ENCODE results near the gene SRC. TPM values are rescaled to one million over a fixed set of nuclear protein-coding genes. Genes with fewer than 3 reads are reported as not detected.

Gene SRC
- total RNA-seq, 1 donor from 2014 or later: 16.8 TPM

DNA sequence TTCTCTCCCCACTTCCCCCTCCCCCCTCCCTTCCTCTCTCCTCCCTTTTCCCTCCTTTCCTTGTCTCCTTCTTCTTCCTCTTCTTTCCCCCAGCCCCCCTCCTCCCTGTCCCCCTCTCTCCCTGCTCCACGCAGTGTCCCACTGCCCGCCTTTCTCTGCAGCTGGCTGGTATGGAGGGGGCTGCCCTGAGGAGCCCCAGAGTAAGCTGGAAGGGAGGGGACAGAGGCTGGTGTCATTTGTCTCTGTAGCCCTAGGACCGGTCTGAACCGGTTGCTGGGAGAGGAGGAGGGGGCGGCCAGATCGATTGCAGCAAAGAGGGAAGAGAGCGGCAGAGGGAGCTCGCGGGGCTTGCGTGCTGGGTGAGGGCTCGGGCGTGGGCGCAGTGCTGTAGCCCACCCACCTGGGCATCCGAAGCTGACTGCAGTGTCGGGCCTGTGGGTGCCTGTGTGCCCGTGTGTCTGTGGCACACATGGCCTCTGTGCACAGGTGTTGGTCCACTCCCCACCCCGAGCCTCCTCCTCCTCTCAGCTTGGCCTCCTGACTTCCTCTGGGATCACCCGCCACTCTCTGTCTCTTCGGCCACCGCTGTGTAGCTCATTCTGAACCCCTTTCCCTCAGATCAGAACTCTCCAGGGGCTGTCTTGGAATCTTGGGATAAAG, 50.6 kb downstream of the SRC start:
- peak; percentile 58 for DNase-seq

DNA sequence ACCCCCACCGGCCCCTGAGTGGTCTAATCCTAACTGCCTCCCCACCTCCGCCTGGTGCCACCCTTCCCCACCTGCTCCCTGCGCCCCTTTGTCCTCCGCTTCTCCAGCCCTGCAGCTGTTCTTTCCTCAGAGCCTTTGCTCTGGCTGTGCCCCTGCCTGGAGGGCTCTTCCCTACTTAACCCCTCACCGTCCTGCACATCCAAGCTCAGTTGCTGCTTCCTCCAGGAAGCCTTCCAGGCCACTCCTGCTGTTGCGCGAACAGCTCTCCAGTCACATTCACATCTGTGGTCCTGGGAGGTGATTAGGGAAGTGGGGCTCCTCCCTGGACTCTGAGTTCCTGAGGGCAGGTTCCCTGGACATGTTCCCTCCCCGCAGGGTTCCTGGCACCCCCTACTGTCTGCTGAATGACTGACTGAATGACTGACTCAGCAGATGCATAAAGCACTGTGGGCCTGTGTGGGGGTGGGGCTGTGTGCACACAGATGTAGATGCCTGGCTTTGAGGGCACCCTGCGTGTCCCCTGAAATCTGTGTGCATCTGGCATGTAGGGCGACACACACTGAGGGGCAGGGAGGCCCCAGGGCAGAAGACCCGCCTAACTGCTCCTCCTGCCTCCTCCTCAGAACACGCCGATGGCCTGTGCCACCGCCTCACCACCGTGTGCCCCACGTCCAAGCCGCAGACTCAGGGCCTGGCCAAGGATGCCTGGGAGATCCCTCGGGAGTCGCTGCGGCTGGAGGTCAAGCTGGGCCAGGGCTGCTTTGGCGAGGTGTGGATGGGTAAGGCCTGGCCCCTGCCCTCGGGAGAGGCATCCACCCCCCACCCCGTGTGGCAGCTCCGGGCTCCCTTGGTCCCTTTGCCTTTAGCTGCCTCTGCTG, 51.4 kb downstream of the SRC start:
- no peak for DNase-seq

DNA sequence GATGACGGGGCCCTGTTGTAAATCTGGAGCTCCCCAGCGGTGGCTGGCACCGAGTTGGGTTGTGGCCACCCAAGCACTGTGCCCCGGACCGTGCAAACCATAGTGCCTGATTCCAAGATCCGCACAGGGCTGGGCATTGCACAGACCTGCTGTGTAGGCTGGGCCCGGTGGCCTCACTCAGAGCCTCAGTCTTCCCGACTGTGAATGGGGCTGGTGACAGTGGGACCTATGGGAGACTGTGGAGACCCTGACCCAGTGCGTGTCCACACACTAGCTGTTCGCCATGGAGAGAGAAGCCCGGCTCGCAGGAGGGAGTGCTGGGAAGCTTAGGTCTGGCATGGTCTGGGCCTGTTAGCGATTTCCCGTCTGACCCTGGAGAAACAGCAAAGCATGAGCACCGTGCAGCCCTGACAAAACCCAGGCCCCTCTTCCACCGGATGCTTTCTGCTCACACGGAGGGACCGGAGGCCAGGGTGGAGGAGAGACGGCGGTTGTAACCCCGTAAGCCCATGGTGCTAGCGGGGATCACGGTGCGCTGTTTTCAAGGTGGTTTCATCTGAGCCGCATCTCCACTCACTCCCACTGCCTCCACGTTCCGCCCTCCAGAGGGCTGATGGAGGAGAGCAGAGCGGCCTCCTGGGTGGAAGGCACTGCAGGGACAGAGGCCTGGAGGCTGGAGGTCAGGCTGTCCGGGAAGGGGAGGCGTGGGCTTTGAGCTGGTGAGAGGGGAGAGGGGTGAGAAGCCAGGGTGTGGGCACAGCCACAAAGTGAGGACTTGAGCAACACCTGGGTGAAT, 52.2 kb downstream of the SRC start:
- no peak for DNase-seq

DNA sequence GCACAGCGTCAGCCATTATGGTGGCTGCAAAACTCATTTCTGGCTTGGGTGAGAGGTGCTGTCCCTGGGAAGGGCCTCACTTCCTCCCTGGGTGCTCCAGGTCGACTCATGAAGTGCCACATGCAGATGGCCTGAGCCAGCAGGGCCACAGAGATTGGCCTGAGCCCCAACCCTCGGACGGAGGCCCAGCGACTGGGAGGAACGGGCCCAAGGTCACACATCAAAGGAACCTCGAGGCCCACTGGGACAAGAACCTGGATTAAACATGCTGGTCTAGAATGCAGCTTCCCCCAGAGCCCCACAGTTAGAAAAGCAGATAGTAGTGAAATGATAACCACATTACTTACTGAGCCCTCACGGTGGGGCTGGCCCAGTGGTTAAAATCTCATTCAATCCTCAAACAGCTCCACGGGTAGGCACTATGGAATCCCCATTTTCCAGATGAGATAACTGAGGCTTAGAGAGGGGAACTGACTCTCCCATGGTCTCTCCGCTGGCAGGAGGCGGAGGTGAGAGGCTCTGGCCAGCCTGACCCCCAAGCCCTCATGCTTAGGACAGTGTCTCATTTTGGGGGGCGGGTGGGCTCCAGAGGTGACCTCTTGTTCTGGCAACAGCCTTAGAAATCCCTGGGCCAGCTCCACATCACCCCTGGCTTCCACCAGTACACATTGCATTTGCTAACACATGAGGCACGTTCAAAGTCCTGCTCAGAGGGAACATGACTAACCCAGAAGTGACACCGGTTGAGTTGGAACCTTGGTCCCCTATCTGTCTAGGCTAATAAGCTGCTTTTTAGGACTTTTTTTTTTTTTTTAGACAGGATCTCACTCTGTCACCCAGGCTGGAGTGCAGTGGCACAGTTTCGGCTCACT, 53.0 kb downstream of the SRC start:
- no peak for DNase-seq

DNA sequence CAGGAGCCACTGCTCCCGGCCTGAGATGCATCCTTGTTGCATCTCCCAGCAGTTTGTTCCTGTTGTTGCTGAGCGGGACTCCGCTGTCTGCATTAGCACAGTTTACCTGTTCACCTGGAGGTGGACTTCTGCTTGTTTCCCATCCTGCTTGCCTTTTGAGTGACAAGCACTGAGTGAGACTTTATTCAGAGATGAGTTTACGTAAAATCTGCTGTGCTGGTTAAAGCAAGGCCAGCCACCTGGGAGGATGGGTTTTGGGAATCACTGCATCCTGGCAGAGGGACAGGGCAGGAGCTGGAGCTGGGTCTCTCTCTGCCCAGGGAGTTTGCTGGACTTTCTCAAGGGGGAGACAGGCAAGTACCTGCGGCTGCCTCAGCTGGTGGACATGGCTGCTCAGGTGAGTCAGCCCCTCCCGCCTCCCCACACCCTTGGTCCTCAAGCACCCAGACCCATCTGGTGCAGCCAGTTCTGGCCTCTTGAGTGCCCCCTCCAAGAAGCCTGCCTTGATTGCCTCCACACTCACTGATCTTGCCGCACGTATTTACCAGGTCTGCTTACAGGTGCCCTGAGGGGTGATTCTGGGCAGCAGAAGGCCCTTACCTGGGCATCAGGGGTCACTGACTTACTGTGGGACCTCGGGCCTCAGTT, 55.5 kb downstream of the SRC start:
- DNase-seq: no peak

DNA sequence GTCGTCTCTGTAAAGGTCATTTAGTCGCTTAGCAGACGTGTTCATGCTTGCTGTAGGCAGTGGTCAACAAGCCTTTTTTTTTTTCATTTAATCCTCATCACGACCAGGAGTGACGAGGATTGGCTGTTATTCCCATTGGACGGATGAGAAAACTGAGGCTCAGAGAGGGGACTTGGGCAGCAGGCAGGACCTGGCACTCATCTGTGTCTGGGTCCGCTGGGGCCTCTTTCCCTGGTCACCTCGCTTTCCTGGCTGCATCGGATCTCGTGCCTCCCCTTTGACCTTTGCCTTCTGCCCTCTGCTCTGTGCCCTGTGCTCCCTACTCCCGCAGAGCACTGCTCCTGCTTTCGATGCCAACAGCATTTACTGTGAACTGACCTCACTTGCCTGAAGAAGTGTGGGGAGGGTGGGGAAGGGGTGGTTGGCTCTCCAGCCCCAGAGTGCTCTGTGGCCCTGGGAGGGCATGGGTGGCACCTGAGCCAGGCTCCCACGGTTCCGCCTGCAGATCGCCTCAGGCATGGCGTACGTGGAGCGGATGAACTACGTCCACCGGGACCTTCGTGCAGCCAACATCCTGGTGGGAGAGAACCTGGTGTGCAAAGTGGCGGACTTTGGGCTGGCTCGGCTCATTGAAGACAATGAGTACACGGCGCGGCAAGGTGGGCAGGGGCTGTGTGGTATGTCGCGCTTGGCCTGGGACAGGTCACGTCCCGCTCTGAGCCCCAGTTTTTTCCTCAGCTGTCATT, 56.2 kb downstream of the SRC start:
- DNase-seq: no peak

- DNase-seq: no peak
Observed at GRCh38 chr20:37403107-37404033, 57.4 kb downstream of the SRC start.

- no peak for DNase-seq
Observed at GRCh38 chr20:37404461-37404890, 58.5 kb downstream of the SRC start.

DNA sequence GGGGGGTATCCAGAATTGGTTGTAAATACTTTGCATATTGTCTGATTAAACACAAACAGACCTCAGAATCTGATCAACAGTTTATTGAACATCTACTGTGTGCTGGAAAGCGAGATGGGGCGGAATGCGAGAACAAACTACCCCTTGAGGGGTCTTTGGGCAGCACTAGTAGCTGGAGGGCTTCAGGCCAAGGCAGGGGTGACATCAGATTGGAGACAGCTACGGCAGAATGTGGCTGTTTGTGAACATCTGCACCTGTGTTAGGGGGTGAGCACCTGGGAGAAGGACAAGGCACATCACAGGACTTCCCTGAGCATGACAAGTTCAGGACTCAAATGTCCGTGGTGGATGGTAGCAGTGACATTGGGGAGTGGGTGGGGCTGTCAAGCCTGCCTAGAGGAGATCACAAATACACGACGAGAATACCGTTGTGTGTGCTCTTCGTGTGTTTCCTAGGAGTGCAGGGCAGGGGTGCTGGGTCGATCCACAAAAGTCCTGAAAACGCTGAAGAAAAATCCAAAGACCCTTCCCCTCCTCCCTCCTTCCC, 59.5 kb downstream of the SRC start:
- no peak for DNase-seq

- no peak for DNase-seq
Observed at GRCh38 chr20:37406010-37406998, 60.4 kb downstream of the SRC start.

GRCh38 chr20:37407019-37407566, 61.2 kb downstream of the SRC start:
- DNase-seq: no peak

DNA sequence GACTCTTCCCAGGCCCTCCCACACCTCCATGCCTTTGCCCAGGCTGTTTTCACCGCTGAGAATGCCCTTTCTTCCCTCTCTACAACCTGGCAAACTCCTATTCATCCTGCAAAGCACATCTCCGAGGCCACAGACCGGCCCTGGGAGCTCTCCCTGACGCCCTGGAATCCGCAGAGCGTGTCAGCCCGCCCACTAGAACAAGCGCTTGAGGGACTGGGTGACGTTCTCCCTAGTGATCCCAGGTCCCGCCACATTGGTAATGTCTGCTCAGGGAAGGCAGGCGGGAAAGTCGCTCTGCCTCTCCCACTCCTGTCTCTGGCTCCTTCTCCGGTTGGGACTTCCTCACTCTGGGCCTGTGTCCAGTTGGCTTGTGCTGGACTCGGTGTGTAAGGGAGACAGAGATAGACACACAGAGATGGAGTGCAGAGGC, 61.6 kb downstream of the SRC start:
- DNase-seq: no peak

- peak; percentile 31 for DNase-seq
Observed at GRCh38 chr20:37408302-37409193, 62.6 kb downstream of the SRC start.

DNA sequence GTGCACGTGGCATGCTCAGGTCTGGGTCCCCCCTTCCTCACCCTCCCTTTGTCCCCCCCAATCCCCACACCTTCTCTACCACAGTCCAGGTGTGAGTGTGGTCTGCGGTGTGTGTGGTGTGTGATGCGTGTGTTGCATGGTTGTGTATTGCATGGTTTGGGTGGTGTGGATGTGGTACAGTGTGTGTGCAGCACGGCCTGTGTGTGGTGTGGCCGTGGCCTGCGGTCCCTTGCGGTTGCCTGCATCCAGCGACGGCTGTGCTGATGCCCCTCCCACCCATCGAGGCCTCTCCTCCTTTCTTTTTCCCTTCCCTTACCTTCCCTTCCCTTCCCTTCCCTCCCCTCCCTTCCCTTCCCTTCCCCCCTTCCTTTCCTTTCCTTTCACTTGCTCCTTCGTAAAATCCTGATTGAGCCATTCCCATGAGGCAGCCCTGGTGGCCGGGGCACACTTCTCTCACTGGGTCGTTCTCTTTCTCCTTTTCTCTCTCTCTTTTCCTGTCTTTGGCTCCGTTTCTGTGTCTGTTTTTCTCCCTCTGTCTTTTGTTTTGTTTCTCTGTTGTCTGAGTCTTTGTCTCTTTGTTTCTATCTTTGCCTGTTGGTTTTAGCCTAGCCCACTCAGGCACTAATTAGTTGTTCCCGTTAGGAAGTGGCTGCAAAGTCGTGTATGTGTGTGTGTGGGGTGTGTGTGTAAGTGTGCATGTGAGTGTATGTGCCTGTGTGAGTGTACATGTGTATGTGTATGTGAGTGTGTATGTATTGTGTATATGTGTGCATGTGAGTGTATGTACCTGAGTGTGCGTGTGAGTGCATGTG, 65.7 kb downstream of the SRC start:
- no peak for DNase-seq

- no peak for DNase-seq
Observed at GRCh38 chr20:37413023-37413334, 67.0 kb downstream of the SRC start.

- DNase-seq: no peak
Observed at GRCh38 chr20:37413379-37413778, 67.4 kb downstream of the SRC start.
